K562 (cell line): ENCODE data around the gene APLF. TPM values are rescaled to one million over a fixed set of nuclear protein-coding genes. Genes with fewer than 3 reads are reported as not detected.
A peak's percentile ranks its signal among the peaks of the same experiment; 100 is the strongest.

Source experiments
- ATF1 ChIP-seq, 2 experiments: fragments of 450-650 bp in 1 of 2; IDR thresholded peaks; 2 replicates each; pipeline ENCODE4 v1.6.1; 2016; ENCODE audit warnings: missing compliant biosample characterization in 1 of 2, missing genetic modification characterization in 1 of 2
- BRCA1 ChIP-seq, 2 experiments: fragments of 450-650 bp in 1 of 2; sonication (generic) in 1 of 2; formaldehyde crosslinking in 1 of 2; IDR thresholded peaks; 2 replicates each; pipeline versions ENCODE4 v1.5.0 to v1.6.1; 2017 to 2020; ENCODE audit warnings: mild to moderate bottlenecking in 1 of 2, missing genetic modification reagents in 1 of 2
- CSDE1 ChIP-seq, 2 experiments: fragments of 450-650 bp; IDR thresholded peaks; 2 replicates each; pipeline ENCODE4 v1.6.1; 2016; ENCODE audit warnings: mild to moderate bottlenecking in 1 of 2
- LEF1 ChIP-seq: fragments of 450-650 bp; IDR thresholded peaks from 2 replicates; pipeline ENCODE4 v1.6.1; 2016; ENCODE audit warnings: mild to moderate bottlenecking
- NFYB ChIP-seq: IDR thresholded peaks from 2 replicates; pipeline ENCODE4 v1.6.1; 2011; ENCODE audit warnings: mild to moderate bottlenecking, moderate library complexity; ENCODE audit not compliant: insufficient read length; ENCODE audit errors: extremely low read depth
- POLR2AphosphoS5 ChIP-seq: IDR thresholded peaks from 2 replicates; pipeline ENCODE4 v1.6.1; 2011; ENCODE audit warnings: mild to moderate bottlenecking, low read depth, low read length, moderate library complexity; ENCODE audit not compliant: control insufficient read depth, insufficient read depth
- POLR2H ChIP-seq: IDR thresholded peaks from 2 replicates; pipeline ENCODE4 v1.6.1; 2016; ENCODE audit warnings: missing genetic modification characterization, low read depth, mild to moderate bottlenecking, control low read depth, missing compliant biosample characterization, moderate library complexity
- PTBP1 ChIP-seq: fragments of 200-400 bp; formaldehyde crosslinking; IDR thresholded peaks from 2 replicates; pipeline ENCODE4 v1.6.1; 2017; ENCODE audit warnings: low read depth, low read length
- SAFB2 ChIP-seq: fragments of 200-400 bp; formaldehyde crosslinking; IDR thresholded peaks from 2 replicates; pipeline ENCODE4 v1.6.1; 2018; ENCODE audit warnings: borderline replicate concordance, low read length, low read depth, moderate library complexity; ENCODE audit not compliant: severe bottlenecking
- SRSF9 ChIP-seq: fragments of 200-400 bp; formaldehyde crosslinking; IDR thresholded peaks from 2 replicates; pipeline ENCODE4 v1.6.1; 2017; ENCODE audit warnings: low read depth, low read length, borderline replicate concordance
- TEAD1 ChIP-seq, 2 experiments: fragments of 450-650 bp in 1 of 2; sonication (generic) in 1 of 2; formaldehyde crosslinking; IDR thresholded peaks; 2 replicates each; pipeline versions ENCODE4 v1.4.0 to v1.8.0; 2020 to 2022; ENCODE audit warnings: mild to moderate bottlenecking in 2 of 2, missing genetic modification reagents in 1 of 2
- TGIF2 ChIP-seq: sonication (generic); formaldehyde crosslinking; IDR thresholded peaks from 2 replicates; pipeline ENCODE4 v1.8.1; 2022; ENCODE audit warnings: mild to moderate bottlenecking, missing genetic modification reagents, moderate library complexity
- polyA plus RNA-seq, 8 experiments: library from polyadenylated mRNA; depleted of rRNA in 4 of 8; stranded (reverse) in 5 of 8; unstranded in 3 of 8; fragments of >200 nt; fragmentation: Nextera tagmentation in 2 of 8; fragmentation: Illumina TruSeq in 1 of 8; extraction: Ambion mirVana in 2 of 8; extraction: Trizol in 1 of 8; gene quantifications; 2 replicates each; pipeline versions ENCODE4 v1.2.1 to v1.2.3, GENCODE V29; 2011 to 2014; ENCODE audit warnings: inconsistent platforms in 1 of 8, missing spikeins in 1 of 8
- total RNA-seq, 7 experiments: library from RNA; depleted of rRNA in 6 of 7; stranded (reverse); fragments of >200 nt in 6 of 7; fragmentation: Illumina TruSeq in 2 of 7; extraction: Trizol in 2 of 7; gene quantifications; 2 replicates each; pipeline versions ENCODE4 v1.2.1 to v1.2.3, GENCODE V29; 2011 to 2021; ENCODE audit warnings: low replicate concordance in 1 of 7
- TF ChIP-seq, protein P1 (sequence below): fragments of 450-650 bp; IDR thresholded peaks from 2 replicates; pipeline ENCODE4 v1.6.1; 2016; ENCODE audit warnings: mild to moderate bottlenecking, moderate library complexity
- TF ChIP-seq, protein P2 (sequence below): fragments of 200-800 bp; sonication (Bioruptor generic); IDR thresholded peaks from 2 replicates; pipeline ENCODE4 v1.6.1; 2017; ENCODE audit warnings: missing genetic modification characterization, missing compliant biosample characterization

APLF gene
- total and polyA plus RNA-seq, 9 of the 15 experiments (the other 6 are each of a cell fraction or from before 2014, with no cell fraction given), result 0.07 to 1.1 (median 0.71) TPM

DNA sequence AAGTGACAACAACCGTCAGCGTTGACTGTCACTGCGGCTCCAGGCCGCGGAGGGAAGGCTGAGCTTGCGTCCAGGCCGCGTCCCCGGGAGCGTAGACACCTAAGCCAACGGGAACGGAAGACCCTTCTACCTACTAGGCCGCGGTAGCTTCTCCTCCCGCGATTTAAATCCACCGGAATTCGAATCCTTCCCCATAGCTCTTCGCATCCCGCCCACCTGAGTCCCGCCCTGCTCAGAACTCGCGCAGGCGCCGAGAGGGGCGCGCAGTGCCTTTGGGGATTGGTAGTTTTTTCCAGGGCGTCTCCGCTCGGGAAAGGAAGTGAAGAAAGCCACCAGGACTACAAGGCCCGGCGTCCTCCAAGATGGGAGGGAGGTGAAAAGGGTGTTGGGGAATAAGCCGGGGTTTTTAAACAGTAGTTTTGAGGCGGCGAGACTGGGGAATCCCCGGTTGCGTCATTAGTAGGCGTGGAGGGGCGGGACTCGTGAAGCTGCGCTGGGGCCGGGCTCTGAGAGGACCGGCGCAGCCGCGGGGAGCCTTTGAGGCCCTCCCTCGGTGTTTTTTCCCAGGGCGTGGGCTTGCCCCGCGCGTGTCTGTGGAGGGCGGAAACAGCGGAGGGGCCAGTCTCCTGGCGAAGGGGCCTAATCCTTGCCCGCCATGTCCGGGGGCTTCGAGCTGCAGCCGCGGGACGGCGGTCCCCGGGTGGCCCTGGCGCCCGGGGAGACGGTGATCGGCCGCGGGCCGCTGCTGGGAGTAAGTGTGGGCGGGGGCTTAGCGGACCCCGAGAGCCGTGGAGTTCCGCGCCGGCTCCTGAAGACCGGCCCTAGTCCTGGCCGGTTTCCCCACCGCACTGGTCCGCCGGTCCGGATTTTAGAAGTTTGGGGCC is at the start of gene APLF, which contains the start of gene FBXO48 (continued):
- TF ChIP-seq, protein P1, sequence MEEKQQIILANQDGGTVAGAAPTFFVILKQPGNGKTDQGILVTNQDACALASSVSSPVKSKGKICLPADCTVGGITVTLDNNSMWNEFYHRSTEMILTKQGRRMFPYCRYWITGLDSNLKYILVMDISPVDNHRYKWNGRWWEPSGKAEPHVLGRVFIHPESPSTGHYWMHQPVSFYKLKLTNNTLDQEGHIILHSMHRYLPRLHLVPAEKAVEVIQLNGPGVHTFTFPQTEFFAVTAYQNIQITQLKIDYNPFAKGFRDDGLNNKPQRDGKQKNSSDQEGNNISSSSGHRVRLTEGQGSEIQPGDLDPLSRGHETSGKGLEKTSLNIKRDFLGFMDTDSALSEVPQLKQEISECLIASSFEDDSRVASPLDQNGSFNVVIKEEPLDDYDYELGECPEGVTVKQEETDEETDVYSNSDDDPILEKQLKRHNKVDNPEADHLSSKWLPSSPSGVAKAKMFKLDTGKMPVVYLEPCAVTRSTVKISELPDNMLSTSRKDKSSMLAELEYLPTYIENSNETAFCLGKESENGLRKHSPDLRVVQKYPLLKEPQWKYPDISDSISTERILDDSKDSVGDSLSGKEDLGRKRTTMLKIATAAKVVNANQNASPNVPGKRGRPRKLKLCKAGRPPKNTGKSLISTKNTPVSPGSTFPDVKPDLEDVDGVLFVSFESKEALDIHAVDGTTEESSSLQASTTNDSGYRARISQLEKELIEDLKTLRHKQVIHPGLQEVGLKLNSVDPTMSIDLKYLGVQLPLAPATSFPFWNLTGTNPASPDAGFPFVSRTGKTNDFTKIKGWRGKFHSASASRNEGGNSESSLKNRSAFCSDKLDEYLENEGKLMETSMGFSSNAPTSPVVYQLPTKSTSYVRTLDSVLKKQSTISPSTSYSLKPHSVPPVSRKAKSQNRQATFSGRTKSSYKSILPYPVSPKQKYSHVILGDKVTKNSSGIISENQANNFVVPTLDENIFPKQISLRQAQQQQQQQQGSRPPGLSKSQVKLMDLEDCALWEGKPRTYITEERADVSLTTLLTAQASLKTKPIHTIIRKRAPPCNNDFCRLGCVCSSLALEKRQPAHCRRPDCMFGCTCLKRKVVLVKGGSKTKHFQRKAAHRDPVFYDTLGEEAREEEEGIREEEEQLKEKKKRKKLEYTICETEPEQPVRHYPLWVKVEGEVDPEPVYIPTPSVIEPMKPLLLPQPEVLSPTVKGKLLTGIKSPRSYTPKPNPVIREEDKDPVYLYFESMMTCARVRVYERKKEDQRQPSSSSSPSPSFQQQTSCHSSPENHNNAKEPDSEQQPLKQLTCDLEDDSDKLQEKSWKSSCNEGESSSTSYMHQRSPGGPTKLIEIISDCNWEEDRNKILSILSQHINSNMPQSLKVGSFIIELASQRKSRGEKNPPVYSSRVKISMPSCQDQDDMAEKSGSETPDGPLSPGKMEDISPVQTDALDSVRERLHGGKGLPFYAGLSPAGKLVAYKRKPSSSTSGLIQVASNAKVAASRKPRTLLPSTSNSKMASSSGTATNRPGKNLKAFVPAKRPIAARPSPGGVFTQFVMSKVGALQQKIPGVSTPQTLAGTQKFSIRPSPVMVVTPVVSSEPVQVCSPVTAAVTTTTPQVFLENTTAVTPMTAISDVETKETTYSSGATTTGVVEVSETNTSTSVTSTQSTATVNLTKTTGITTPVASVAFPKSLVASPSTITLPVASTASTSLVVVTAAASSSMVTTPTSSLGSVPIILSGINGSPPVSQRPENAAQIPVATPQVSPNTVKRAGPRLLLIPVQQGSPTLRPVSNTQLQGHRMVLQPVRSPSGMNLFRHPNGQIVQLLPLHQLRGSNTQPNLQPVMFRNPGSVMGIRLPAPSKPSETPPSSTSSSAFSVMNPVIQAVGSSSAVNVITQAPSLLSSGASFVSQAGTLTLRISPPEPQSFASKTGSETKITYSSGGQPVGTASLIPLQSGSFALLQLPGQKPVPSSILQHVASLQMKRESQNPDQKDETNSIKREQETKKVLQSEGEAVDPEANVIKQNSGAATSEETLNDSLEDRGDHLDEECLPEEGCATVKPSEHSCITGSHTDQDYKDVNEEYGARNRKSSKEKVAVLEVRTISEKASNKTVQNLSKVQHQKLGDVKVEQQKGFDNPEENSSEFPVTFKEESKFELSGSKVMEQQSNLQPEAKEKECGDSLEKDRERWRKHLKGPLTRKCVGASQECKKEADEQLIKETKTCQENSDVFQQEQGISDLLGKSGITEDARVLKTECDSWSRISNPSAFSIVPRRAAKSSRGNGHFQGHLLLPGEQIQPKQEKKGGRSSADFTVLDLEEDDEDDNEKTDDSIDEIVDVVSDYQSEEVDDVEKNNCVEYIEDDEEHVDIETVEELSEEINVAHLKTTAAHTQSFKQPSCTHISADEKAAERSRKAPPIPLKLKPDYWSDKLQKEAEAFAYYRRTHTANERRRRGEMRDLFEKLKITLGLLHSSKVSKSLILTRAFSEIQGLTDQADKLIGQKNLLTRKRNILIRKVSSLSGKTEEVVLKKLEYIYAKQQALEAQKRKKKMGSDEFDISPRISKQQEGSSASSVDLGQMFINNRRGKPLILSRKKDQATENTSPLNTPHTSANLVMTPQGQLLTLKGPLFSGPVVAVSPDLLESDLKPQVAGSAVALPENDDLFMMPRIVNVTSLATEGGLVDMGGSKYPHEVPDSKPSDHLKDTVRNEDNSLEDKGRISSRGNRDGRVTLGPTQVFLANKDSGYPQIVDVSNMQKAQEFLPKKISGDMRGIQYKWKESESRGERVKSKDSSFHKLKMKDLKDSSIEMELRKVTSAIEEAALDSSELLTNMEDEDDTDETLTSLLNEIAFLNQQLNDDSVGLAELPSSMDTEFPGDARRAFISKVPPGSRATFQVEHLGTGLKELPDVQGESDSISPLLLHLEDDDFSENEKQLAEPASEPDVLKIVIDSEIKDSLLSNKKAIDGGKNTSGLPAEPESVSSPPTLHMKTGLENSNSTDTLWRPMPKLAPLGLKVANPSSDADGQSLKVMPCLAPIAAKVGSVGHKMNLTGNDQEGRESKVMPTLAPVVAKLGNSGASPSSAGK, result no peak
- TF ChIP-seq POLR2AphosphoS5 (peak; percentile 45; the same call in 1 of the 2 replicates), POLR2H (tag) (no peak), TEAD1 (CRISPR knock-in tag; IDR thresholded peaks at IDR 0.05) (peak; percentile 21 to 51; a peak in 2 of 4 replicates), ATF1 (CRISPR knock-in tag; IDR thresholded peaks at IDR 0.05) (no peak), ATF1 (tag; IDR thresholded peaks at IDR 0.05) (peak; percentile 90), TGIF2 (CRISPR knock-in tag) (0 out of 2 replicates have a peak, but pooled peaks have one; percentile 54), BRCA1 (IDR thresholded peaks at IDR 0.05) (no peak), BRCA1 (CRISPR knock-in tag; IDR thresholded peaks at IDR 0.05) (no peak), CSDE1 (IDR thresholded peaks at IDR 0.05) (no peak), LEF1 (no peak), NFYB (no peak), SRSF9 (no peak), SAFB2 (no peak), PTBP1 (no peak)
- TF ChIP-seq, protein P2, sequence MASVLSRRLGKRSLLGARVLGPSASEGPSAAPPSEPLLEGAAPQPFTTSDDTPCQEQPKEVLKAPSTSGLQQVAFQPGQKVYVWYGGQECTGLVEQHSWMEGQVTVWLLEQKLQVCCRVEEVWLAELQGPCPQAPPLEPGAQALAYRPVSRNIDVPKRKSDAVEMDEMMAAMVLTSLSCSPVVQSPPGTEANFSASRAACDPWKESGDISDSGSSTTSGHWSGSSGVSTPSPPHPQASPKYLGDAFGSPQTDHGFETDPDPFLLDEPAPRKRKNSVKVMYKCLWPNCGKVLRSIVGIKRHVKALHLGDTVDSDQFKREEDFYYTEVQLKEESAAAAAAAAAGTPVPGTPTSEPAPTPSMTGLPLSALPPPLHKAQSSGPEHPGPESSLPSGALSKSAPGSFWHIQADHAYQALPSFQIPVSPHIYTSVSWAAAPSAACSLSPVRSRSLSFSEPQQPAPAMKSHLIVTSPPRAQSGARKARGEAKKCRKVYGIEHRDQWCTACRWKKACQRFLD (CRISPR knock-in tag), result peak; percentile 91
